ENCODE measurements around the gene SEMA3G.

GRCh38 chr3:52446631-52447511, 2.0 kb upstream of the SEMA3G start:
- TF ChIP-seq SUZ12 (IDR thresholded peaks at IDR 0.05; ENCODE audit: extremely low read depth, insufficient read depth, insufficient read length) (no peak), ZNF274 (IDR thresholded peaks at IDR 0.05; ENCODE audit: low read depth, low read length) (no peak), YY1 (IDR thresholded peaks at IDR 0.05; ENCODE audit: insufficient read depth, insufficient read length) (no peak)
